Measurements from ENCODE around the gene GLRX5. TPM values are rescaled to one million over a fixed set of nuclear protein-coding genes. Genes with fewer than 3 reads are reported as not detected.
A peak's percentile ranks its signal among the peaks of the same experiment; 100 is the strongest.

Gene GLRX5
- total and polyA plus RNA-seq, 11 donors, result 60.8 to 113 (median 78.5) TPM

DNA sequence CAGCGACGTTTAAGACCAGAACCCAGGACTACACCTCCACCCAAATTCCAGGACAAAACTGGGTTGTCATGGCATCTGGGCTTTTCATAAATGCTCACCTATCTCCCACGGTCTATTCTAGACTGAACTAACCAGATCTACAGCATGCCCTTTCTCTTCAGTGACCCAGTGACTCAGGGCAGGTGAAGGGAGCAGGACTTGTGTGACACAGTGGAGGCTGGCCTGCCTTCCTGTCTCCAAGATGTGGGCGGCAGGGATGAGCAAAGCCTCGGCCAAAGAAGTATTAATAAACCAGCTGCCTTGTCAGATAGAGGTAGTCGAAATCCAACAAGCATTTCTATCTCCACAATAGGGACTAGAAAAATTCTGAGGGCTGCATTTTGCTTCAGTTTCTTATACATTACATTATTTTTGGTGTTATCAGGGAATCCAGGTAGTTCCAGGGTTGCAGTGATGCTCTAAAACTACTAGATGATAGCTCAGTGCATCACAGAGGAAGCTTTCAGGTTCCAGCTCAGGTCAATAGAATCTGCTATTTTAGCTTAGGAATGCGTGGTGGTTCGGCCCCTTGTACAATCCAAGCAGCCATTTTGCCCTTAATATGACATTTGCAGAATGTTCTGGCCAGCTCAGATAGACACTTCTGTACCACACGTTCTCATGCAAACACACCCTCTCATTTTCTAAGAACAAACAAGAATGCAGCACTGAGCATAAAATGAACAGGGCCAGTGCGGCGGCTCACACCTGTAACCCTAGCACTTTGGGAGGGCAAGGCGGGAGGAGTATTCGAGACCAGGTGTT lies 4.2 kb upstream of the GLRX5 start:
- Histone ChIP-seq H3K9me3 (no peaks in the 10 kb centered on the region), H3K4me1 (peaks cover 8 to 61% (median 46%) of the 10 kb centered on the region in 12 donors), H3K27ac (peak overlapping the region in 2 of 12 donors; percentile 11 to 13), H3K27me3 (no peaks in the 10 kb centered on the region), H3K36me3 (peaks cover 0 to 10% (median 0%) of the 10 kb centered on the region in 9 donors), H3K4me3 (no peak overlapping the region)
- DNase-seq (no peak), ATAC-seq (no peak)
- TF ChIP-seq, protein P1, sequence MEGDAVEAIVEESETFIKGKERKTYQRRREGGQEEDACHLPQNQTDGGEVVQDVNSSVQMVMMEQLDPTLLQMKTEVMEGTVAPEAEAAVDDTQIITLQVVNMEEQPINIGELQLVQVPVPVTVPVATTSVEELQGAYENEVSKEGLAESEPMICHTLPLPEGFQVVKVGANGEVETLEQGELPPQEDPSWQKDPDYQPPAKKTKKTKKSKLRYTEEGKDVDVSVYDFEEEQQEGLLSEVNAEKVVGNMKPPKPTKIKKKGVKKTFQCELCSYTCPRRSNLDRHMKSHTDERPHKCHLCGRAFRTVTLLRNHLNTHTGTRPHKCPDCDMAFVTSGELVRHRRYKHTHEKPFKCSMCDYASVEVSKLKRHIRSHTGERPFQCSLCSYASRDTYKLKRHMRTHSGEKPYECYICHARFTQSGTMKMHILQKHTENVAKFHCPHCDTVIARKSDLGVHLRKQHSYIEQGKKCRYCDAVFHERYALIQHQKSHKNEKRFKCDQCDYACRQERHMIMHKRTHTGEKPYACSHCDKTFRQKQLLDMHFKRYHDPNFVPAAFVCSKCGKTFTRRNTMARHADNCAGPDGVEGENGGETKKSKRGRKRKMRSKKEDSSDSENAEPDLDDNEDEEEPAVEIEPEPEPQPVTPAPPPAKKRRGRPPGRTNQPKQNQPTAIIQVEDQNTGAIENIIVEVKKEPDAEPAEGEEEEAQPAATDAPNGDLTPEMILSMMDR (IDR thresholded peaks at IDR 0.05), result no peak
- no peak for TF ChIP-seq POLR2A (IDR thresholded peaks at IDR 0.05)
- intact Hi-C loops (cut with DNase I), result loop anchor here in 3 of 10 donors (5.0 to 10.0 kb wide), 3 partner anchors 834 to 1418 kb away; partner anchors contain the start of genes ATG2B (in 2 of the 3), GSKIP (in 2 of the 3), AK7 (in 1 of the 3) and IFI27 (in 1 of the 3)
- 66 to 74% (median 69%) methylated on average over 13 of the region's 13 CpGs for WGBS, 4 donors

DNA sequence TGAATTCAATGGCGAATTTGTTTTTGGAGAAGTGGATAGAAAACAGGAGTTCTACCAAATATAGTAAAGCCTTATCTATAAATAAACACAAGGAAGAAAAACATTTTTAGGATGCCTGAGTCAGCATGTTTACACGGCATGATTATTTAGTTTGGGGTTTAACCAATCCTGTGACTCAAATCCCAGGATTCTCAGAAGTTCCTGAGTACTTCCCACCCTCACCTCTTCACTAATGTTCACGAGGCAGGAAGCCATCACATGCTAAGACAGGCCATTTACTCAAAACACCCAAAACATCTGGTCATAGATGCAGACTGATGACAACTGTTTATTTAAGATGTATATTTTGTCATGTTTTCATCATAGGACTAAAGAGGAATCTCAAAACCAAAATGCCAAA lies 3.4 kb upstream of the GLRX5 start:
- intact Hi-C loops (cut with DNase I), result loop anchor here in 3 of 10 donors (5.0 to 10.0 kb wide), 3 partner anchors 833 to 1419 kb away; partner anchors contain the start of genes ATG2B (in 2 of the 3), GSKIP (in 2 of the 3), AK7 (in 1 of the 3) and IFI27 (in 1 of the 3)
- ATAC-seq (no peak), DNase-seq (no peak)
- Histone ChIP-seq H3K9me3 (no peaks in the 10 kb centered on the region), H3K27ac (peak overlapping the region in 2 of 12 donors; percentile 11 to 33), H3K4me1 (peaks cover 8 to 63% (median 52%) of the 10 kb centered on the region in 12 donors), H3K27me3 (no peaks in the 10 kb centered on the region), H3K4me3 (no peak overlapping the region), H3K36me3 (peaks cover 0 to 10% (median 0%) of the 10 kb centered on the region in 9 donors)
- WGBS, 4 donors, result 37 to 50% (median 47%) methylated on average over 3 of the region's 3 CpGs
- TF ChIP-seq, protein P1 (IDR thresholded peaks at IDR 0.05), result no peak
- no peak for TF ChIP-seq POLR2A (IDR thresholded peaks at IDR 0.05)

DNA sequence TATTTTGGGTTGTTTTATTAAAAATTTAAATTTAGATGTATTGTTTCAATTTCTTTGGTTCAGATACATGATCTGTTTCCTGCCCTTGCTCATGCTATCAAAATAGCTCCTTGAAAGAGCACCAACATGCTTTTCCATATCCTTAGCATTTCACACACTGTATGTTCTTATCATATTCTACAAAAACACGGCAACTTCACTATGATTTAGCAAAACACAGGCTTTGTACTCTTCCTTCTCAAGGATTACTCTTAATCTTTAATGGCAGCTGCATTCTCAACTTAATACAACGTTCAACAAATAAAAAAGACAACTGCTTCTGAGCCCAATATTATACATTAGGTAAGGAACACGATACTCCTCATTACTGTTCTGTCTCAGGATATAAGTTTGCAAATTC lies 2.9 kb upstream of the GLRX5 start:
- Histone ChIP-seq H3K4me3 (no peak overlapping the region), H3K4me1 (peaks cover 8 to 64% (median 55%) of the 10 kb centered on the region in 12 donors), H3K36me3 (peaks cover 0 to 10% (median 0%) of the 10 kb centered on the region in 9 donors), H3K27me3 (no peaks in the 10 kb centered on the region), H3K9me3 (no peaks in the 10 kb centered on the region), H3K27ac (peak overlapping the region in 1 of 12 donors; percentile 33)
- intact Hi-C loops (cut with DNase I), result loop anchor here in 3 of 10 donors (5.0 to 10.0 kb wide), 3 partner anchors 833 to 1420 kb away; partner anchors contain the start of genes ATG2B (in 2 of the 3), GSKIP (in 2 of the 3), AK7 (in 1 of the 3) and IFI27 (in 1 of the 3)
- WGBS, 4 donors, result 50 to 70% (median 53%) methylated on average over 3 of the region's 3 CpGs
- DNase-seq (no peak), ATAC-seq (no peak)
- TF ChIP-seq, protein P1 (IDR thresholded peaks at IDR 0.05), result no peak
- no peak for TF ChIP-seq POLR2A (IDR thresholded peaks at IDR 0.05)

DNA sequence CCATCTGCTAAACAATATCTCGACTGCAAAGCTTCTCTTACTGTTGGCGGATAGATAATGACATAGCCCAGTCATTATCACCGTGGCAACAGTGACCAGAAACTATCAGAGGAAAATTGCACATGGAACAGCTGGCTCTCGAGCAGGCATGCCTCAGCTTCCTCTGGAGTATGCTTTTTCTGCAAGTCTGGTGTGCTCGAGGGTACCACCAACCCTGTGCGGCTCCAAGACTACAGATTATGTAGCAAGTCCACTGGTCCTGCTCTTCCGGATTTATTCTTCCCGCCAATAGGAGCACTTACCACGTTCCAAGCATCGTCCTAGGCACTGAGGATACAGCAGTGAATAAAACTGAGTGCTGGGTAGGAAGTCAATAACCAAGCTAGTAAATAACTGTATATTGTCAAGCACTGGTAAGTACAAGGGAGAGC lies 1.4 kb upstream of the GLRX5 start:
- no peak for TF ChIP-seq POLR2A (IDR thresholded peaks at IDR 0.05)
- TF ChIP-seq, protein P1 (IDR thresholded peaks at IDR 0.05), result no peak
- intact Hi-C loops (cut with DNase I), result loop anchor here in 3 of 10 donors (5.0 to 10.0 kb wide), 3 partner anchors 831 to 1421 kb away; partner anchors contain the start of genes ATG2B (in 2 of the 3), GSKIP (in 2 of the 3), AK7 (in 1 of the 3) and IFI27 (in 1 of the 3)
- Histone ChIP-seq H3K36me3 (peaks cover 0 to 10% (median 0%) of the 10 kb centered on the region in 9 donors), H3K27ac (peak overlapping the region in 6 of 12 donors; percentile 72 to 89 (median 84)), H3K4me3 (peak overlapping the region; percentile 69 to 99 (median 90)), H3K27me3 (no peaks in the 10 kb centered on the region), H3K9me3 (no peaks in the 10 kb centered on the region), H3K4me1 (peaks cover 8 to 69% (median 62%) of the 10 kb centered on the region in 12 donors)
- no peak for DNase-seq
- WGBS, 4 donors, result 3 to 5% (median 4%) methylated on average over 10 of the region's 10 CpGs
- no peak for ATAC-seq
